PC-3 (cell line): ENCODE data around the gene TRIM56. TPM values are rescaled to one million over a fixed set of nuclear protein-coding genes. Genes with fewer than 3 reads are reported as not detected.

Source experiments
- ATAC-seq: fragments of 200-7000 bp; cut with Tn5 transposase; 2 replicates; pipeline ENCODE4 v1.9.1; 2020; ENCODE audit warnings: mild to moderate bottlenecking, moderate library complexity
- BruUV-seq: library from RNA; stranded (reverse); fragments of 400-500 nt; replicated peaks from 2 replicates; lab custom pipeline; 2021; lab: Mats Ljungman, UMichigan
- CTCF ChIA-PET: fragments of 300-600 bp; sonication (Branson Sonifier 250); formaldehyde crosslinking; loops from one replicate; lab custom pipeline; 2022; ENCODE audit warnings: antibody characterized with exemption; lab: Charles Lee
- POLR2A ChIA-PET: fragments of 300-600 bp; sonication (Branson Sonifier 250); formaldehyde crosslinking; loops from one replicate; lab custom pipeline; 2022; ENCODE audit warnings: antibody characterized with exemption; ENCODE audit not compliant: unreplicated experiment; lab: Charles Lee
- DNase-seq: peaks from one replicate; pipeline ENCODE4 v3.0.0-alpha.2; 2015
- H2AFZ ChIP-seq: fragments of 300-600 bp; sonication (generic); 2 replicates; pipeline ENCODE4 v1.6.0; 2016; ENCODE audit warnings: antibody characterized with exemption, low read length
- H3F3A ChIP-seq: fragments of 300-600 bp; sonication (generic); one replicate; pipeline ENCODE4 v1.6.0; 2017; ENCODE audit warnings: antibody characterized with exemption, low read length, control low read depth, mild to moderate bottlenecking; ENCODE audit not compliant: unreplicated experiment
- H3K27ac ChIP-seq: fragments of 300-600 bp; sonication (generic); 2 replicates; pipeline ENCODE4 v1.5.1; 2016; ENCODE audit warnings: mild to moderate bottlenecking, low read length
- H3K27me3 ChIP-seq: fragments of 300-600 bp; sonication (generic); 2 replicates; pipeline ENCODE4 v1.6.1; 2016; ENCODE audit warnings: low read length, mixed read lengths
- H3K36me3 ChIP-seq: fragments of 300-600 bp; sonication (generic); 2 replicates; pipeline ENCODE4 v1.6.1; 2016; ENCODE audit warnings: low read depth, mixed run types, low read length, mixed read lengths
- H3K4me1 ChIP-seq: fragments of 300-600 bp; sonication (generic); 2 replicates; pipeline ENCODE4 v1.5.1; 2016; ENCODE audit warnings: low read length; ENCODE audit not compliant: insufficient read depth
- H3K4me2 ChIP-seq: fragments of 300-600 bp; sonication (generic); 2 replicates; pipeline ENCODE4 v1.6.0; 2016; ENCODE audit warnings: low read length
- H3K4me3 ChIP-seq: fragments of 300-600 bp; sonication (generic); 2 replicates; pipeline ENCODE4 v1.5.1; 2016; ENCODE audit warnings: mild to moderate bottlenecking, low read length, mixed read lengths
- H3K79me2 ChIP-seq: fragments of 300-600 bp; sonication (generic); 2 replicates; pipeline ENCODE4 v1.6.1; 2017; ENCODE audit warnings: low read length, mixed read lengths
- H3K9ac ChIP-seq: fragments of 300-600 bp; sonication (generic); 2 replicates; pipeline ENCODE4 v1.6.0; 2016; ENCODE audit warnings: mild to moderate bottlenecking, low read length
- H3K9me2 ChIP-seq: fragments of 300-600 bp; sonication (generic); replicated peaks from 2 replicates; pipeline ENCODE4 v1.6.1; 2016; ENCODE audit warnings: mixed run types, low read length, mixed read lengths
- H3K9me3 ChIP-seq: fragments of 300-600 bp; sonication (generic); 2 replicates; pipeline ENCODE4 v1.6.1; 2016; ENCODE audit warnings: low read length, mixed read lengths
- H4K20me1 ChIP-seq: fragments of 300-600 bp; sonication (generic); 2 replicates; pipeline ENCODE4 v1.6.1; 2016; ENCODE audit warnings: low read length, mixed read lengths
- EZH2 ChIP-seq: fragments of 300-600 bp; sonication (generic); IDR thresholded peaks from one replicate; pipeline ENCODE4 v1.6.1; 2017; ENCODE audit warnings: antibody characterized with exemption, mild to moderate bottlenecking, low read length; ENCODE audit not compliant: unreplicated experiment
- EZH2phosphoT487 ChIP-seq: fragments of 300-600 bp; sonication (generic); IDR thresholded peaks from 2 replicates; pipeline ENCODE4 v1.6.1; 2018; ENCODE audit warnings: mild to moderate bottlenecking, antibody characterized with exemption, low read length, borderline replicate concordance
- intact Hi-C: fragments of 100-400 bp; cut with micrococcal nuclease; formaldehyde crosslinking; loops from 2 replicates; pipeline ENCODE4 v1.9.0; 2023
- total RNA-seq: library from RNA; depleted of rRNA; stranded (reverse); fragments of >200 nt; gene quantifications from 2 replicates; pipeline ENCODE4 v1.2.3, GENCODE V29; 2014
- TF ChIP-seq, protein P1 (sequence below): fragments of 300-600 bp; sonication (generic); conservative IDR thresholded peaks from 2 replicates; pipeline ENCODE4 v1.5.1; 2017; ENCODE audit warnings: antibody characterized with exemption, low read depth, mild to moderate bottlenecking, low read length

Gene TRIM56
- total RNA-seq, 1 experiment from 2014 or later: 10.6 TPM

DNA sequence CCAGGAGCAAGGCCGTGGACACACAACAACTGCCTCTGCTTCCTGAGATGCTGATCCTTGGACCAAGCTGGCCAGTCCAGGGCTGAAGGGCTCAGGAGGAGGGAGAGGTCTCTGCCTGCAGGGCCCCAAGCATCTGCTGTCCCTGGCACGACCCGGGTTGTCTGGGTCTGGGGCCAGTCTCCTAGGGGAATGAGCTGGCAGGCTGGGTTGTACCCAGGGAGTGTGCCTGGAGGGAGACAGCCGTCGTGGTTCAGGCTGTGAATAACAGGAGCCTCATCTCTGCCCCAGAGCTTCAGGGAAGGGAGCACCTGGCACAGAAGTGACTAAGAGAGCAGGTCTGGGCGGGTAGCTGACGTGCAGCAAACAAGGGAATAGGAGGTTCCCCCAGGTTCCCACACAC is 23.7 kb downstream of the TRIM56 start:
- H4K20me1 ChIP-seq: no peaks in the 10 kb centered on the region
- H2AFZ ChIP-seq: no peak overlapping the region
- H3K9ac ChIP-seq: peak overlapping the region; percentile 47
- no peaks in the 10 kb centered on the region for H3K9me2 ChIP-seq
- intact Hi-C loops: no loop called here
- peak overlapping the region; percentile 76 for H3K27ac ChIP-seq
- H3K9me3 ChIP-seq: no peaks in the 10 kb centered on the region
- CTCF ChIA-PET: no interaction called here
- H3K4me2 ChIP-seq: peak overlapping the region; percentile 29
- H3K36me3 ChIP-seq: no peaks in the 10 kb centered on the region
- POLR2A ChIA-PET: interaction anchor here (0.5 to 0.7 kb wide), 3 partner anchors 9 to 68 kb away, joined by 3 read pairs; no protein-coding TSS in a partner anchor
- ATAC-seq (peak; percentile 96), DNase-seq (peak; percentile 91)
- TF ChIP-seq, protein P1, sequence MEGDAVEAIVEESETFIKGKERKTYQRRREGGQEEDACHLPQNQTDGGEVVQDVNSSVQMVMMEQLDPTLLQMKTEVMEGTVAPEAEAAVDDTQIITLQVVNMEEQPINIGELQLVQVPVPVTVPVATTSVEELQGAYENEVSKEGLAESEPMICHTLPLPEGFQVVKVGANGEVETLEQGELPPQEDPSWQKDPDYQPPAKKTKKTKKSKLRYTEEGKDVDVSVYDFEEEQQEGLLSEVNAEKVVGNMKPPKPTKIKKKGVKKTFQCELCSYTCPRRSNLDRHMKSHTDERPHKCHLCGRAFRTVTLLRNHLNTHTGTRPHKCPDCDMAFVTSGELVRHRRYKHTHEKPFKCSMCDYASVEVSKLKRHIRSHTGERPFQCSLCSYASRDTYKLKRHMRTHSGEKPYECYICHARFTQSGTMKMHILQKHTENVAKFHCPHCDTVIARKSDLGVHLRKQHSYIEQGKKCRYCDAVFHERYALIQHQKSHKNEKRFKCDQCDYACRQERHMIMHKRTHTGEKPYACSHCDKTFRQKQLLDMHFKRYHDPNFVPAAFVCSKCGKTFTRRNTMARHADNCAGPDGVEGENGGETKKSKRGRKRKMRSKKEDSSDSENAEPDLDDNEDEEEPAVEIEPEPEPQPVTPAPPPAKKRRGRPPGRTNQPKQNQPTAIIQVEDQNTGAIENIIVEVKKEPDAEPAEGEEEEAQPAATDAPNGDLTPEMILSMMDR: no peak
- TF ChIP-seq EZH2phosphoT487: no peak
- no peak for TF ChIP-seq EZH2
- no TSS peak for BruUV-seq
- H3K79me2 ChIP-seq: no peaks in the 10 kb centered on the region
- no peak overlapping the region for H3K4me3 ChIP-seq
- peaks cover 19% of the 10 kb centered on the region for H3K4me1 ChIP-seq
- H3K27me3 ChIP-seq: no peaks in the 10 kb centered on the region
- H3F3A ChIP-seq: no peaks in the 10 kb centered on the region

DNA sequence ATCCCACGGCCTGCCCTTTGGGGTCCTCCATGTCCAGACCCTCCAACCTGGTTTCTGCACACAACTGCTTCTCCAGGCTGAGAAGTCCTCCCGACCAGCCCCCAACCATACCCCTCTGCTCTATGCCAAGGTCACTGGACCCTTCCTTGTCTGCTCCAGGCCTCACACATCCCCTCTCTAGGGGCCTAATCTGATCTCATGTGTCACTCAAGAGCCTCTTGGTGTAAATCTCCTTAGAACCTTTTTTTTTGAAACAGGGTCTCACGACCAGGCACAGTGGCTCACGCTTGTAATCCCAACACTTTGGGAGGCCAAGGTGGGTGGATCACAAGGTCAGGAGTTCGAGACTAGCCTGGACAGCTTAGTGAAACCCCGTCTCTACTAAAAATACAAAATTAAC is 24.1 kb downstream of the TRIM56 start:
- no peak for ATAC-seq
- Histone ChIP-seq H3K9me3 (no peaks in the 10 kb centered on the region), H3K4me3 (no peak overlapping the region), H3K27ac (peak overlapping the region; percentile 76), H3K79me2 (no peaks in the 10 kb centered on the region), H3K36me3 (no peaks in the 10 kb centered on the region), H3K27me3 (no peaks in the 10 kb centered on the region), H3K9ac (peak overlapping the region; percentile 47), H4K20me1 (no peaks in the 10 kb centered on the region), H2AFZ (no peak overlapping the region), H3K4me2 (peak overlapping the region; percentile 22), H3F3A (no peaks in the 10 kb centered on the region), H3K9me2 (no peaks in the 10 kb centered on the region), H3K4me1 (peaks cover 23% of the 10 kb centered on the region)
- no peak for DNase-seq
- BruUV-seq: no TSS peak
- CTCF ChIA-PET: no interaction called here
- TF ChIP-seq EZH2phosphoT487: no peak
- TF ChIP-seq, protein P1: no peak
- intact Hi-C loops: no loop called here
- POLR2A ChIA-PET: interaction anchor here (0.5 to 0.7 kb wide), 3 partner anchors 9 to 67 kb away, joined by 3 read pairs; no protein-coding TSS in a partner anchor

DNA sequence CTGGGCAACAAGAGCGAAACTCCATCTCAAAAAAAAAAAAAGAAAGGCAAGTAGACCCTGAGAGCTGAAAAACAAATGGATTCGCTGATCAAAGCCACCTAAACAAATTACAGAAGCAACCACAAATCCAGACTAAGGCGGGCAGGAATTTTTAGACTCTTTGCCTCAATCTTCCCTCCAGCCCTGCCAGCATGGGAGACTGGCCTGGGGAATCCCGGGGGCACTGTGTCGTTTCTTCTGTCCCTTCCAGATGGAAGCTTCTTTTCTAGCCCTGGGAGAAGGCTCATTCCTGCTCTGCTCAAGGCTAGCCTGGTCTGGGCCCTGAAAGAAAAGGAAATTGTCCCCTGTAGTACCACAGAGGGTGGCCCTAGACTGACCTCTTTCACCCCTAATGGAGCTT is 26.0 kb downstream of the TRIM56 start:
- H3K27me3 ChIP-seq: no peaks in the 10 kb centered on the region
- DNase-seq: no peak

More for the DNA sequence above, 26.0 kb downstream of the TRIM56 start:
- Histone ChIP-seq H3K27ac (no peak overlapping the region), H3K9me2 (no peaks in the 10 kb centered on the region), H3K9me3 (no peaks in the 10 kb centered on the region), H3K4me2 (no peak overlapping the region), H3K4me1 (peaks cover 26% of the 10 kb centered on the region), H3K4me3 (no peak overlapping the region), H3K36me3 (no peaks in the 10 kb centered on the region), H3F3A (no peaks in the 10 kb centered on the region), H2AFZ (no peak overlapping the region), H3K9ac (no peak overlapping the region), H3K79me2 (no peaks in the 10 kb centered on the region), H4K20me1 (no peaks in the 10 kb centered on the region)
- TF ChIP-seq, protein P1: no peak
- TF ChIP-seq EZH2phosphoT487 (no peak), EZH2 (no peak)
- no peak for ATAC-seq
- ChIA-PET CTCF (no interaction called here), POLR2A (no interaction called here)
- intact Hi-C loops: no loop called here
- BruUV-seq: no TSS peak
